Osteoblast (primary cell): ENCODE measurements around the gene DOCK10. TPM values are rescaled to one million over a fixed set of nuclear protein-coding genes. Genes with fewer than 3 reads are reported as not detected.

ENCODE experiments used
- DNase-seq: peaks from one replicate; pipeline ENCODE4 v3.0.0; 2011; ENCODE audit warnings: low spot score, mixed read lengths; ENCODE audit not compliant: insufficient read length; ENCODE audit errors: missing footprints
- H2AFZ ChIP-seq: 2 replicates; pipeline ENCODE4 v1.6.0; 2011; ENCODE audit warnings: mild to moderate bottlenecking, low read length
- H3K27ac ChIP-seq: 2 replicates; pipeline ENCODE4 v1.5.1; 2011; ENCODE audit warnings: mild to moderate bottlenecking, low read depth, low read length, moderate library complexity
- H3K27me3 ChIP-seq: 2 replicates; pipeline ENCODE4 v1.6.0; 2012; ENCODE audit warnings: mild to moderate bottlenecking, control low read depth, inconsistent platforms, low read length, moderate library complexity; ENCODE audit not compliant: insufficient read depth
- H3K36me3 ChIP-seq: 2 replicates; pipeline ENCODE4 v1.5.1; 2011; ENCODE audit warnings: mild to moderate bottlenecking, low read length, control low read depth, moderate library complexity; ENCODE audit not compliant: insufficient read depth
- H3K4me1 ChIP-seq: 2 replicates; pipeline ENCODE4 v1.5.1; 2011; ENCODE audit warnings: mild to moderate bottlenecking, low read length, control low read depth, moderate library complexity; ENCODE audit not compliant: insufficient read depth
- H3K4me2 ChIP-seq: 2 replicates; pipeline ENCODE4 v1.6.0; 2011; ENCODE audit warnings: mild to moderate bottlenecking, low read length; ENCODE audit not compliant: insufficient read depth
- H3K4me3 ChIP-seq: fragments of 200-600 bp; sonication (generic); 3 replicates; pipeline ENCODE4 v1.5.1; 2012; ENCODE audit warnings: mild to moderate bottlenecking, low read length, inconsistent platforms; ENCODE audit not compliant: insufficient read depth
- H3K79me2 ChIP-seq: 2 replicates; pipeline ENCODE4 v1.6.0; 2012; ENCODE audit warnings: mild to moderate bottlenecking, low read length, control low read depth, inconsistent platforms; ENCODE audit not compliant: insufficient read depth
- H3K9me3 ChIP-seq: 2 replicates; pipeline ENCODE4 v1.5.1; 2011; ENCODE audit warnings: low read depth, low read length, control low read depth
- H4K20me1 ChIP-seq: 2 replicates; pipeline ENCODE4 v1.6.0; 2012; ENCODE audit warnings: mild to moderate bottlenecking, low read length, control low read depth; ENCODE audit not compliant: insufficient read depth
- CTCF ChIP-seq: IDR thresholded peaks from 2 replicates; pipeline ENCODE4 v1.5.1; 2011; ENCODE audit warnings: mild to moderate bottlenecking, low read depth, low read length, moderate library complexity; ENCODE audit errors: extremely low read depth
- total RNA-seq: library from RNA; depleted of rRNA; stranded (reverse); fragments of >200 nt; gene quantifications from 2 replicates; pipeline ENCODE4 v1.2.3, GENCODE V29; 2012

The DOCK10 gene
- total RNA-seq, 1 donor: 33.3 TPM

- no peaks in the 10 kb centered on the region for H3K9me3 ChIP-seq
- H2AFZ ChIP-seq: peak overlapping the region; percentile 16
- H3K79me2 ChIP-seq: peaks cover 80% of the 10 kb centered on the region
- H3K27me3 ChIP-seq: no peaks in the 10 kb centered on the region
- H3K4me2 ChIP-seq: peak overlapping the region; percentile 85
- H3K4me3 ChIP-seq: peak overlapping the region; percentile 58
- peaks cover 2% of the 10 kb centered on the region for H4K20me1 ChIP-seq
- TF ChIP-seq CTCF: no peak
- peak; percentile 4 for DNase-seq
- H3K4me1 ChIP-seq: peaks cover 33% of the 10 kb centered on the region
- H3K27ac ChIP-seq: peak overlapping the region; percentile 79
- no peaks in the 10 kb centered on the region for H3K36me3 ChIP-seq
Observed at GRCh38 chr2:224982226-224982625, 60.0 kb downstream of the DOCK10 start.

GRCh38 chr2:224976629-224977525 lies 65.4 kb downstream of the DOCK10 start:
- H3K79me2 ChIP-seq: peaks cover 94% of the 10 kb centered on the region
- H3K27me3 ChIP-seq: no peaks in the 10 kb centered on the region
- no peaks in the 10 kb centered on the region for H4K20me1 ChIP-seq

GRCh38 chr2:224975761-224976160 lies 66.5 kb downstream of the DOCK10 start:
- no peak overlapping the region for H3K4me2 ChIP-seq
- no peak overlapping the region for H3K27ac ChIP-seq
- H3K27me3 ChIP-seq: no peaks in the 10 kb centered on the region
- H3K4me3 ChIP-seq: no peak overlapping the region
- DNase-seq: no peak
- no peak for TF ChIP-seq CTCF
- no peaks in the 10 kb centered on the region for H3K9me3 ChIP-seq
- H2AFZ ChIP-seq: no peak overlapping the region
- peaks cover 25% of the 10 kb centered on the region for H3K4me1 ChIP-seq
- no peaks in the 10 kb centered on the region for H4K20me1 ChIP-seq
- no peaks in the 10 kb centered on the region for H3K36me3 ChIP-seq
- peaks cover 90% of the 10 kb centered on the region for H3K79me2 ChIP-seq

More at GRCh38 chr2:224976629-224977525, 65.4 kb downstream of the DOCK10 start:
- TF ChIP-seq CTCF: no peak
- peaks cover 28% of the 10 kb centered on the region for H3K4me1 ChIP-seq
- no peaks in the 10 kb centered on the region for H3K9me3 ChIP-seq
- no peaks in the 10 kb centered on the region for H3K36me3 ChIP-seq
- DNase-seq: no peak
- H2AFZ ChIP-seq: no peak overlapping the region
- peak overlapping the region; percentile 11 for H3K27ac ChIP-seq
- H3K4me3 ChIP-seq: no peak overlapping the region
- no peak overlapping the region for H3K4me2 ChIP-seq
